HEK293T (cell line): ENCODE measurements around the gene ROR1.

ENCODE experiments used
- CTCF ChIA-PET: fragments of 350-600 bp; formaldehyde crosslinking; extraction: SDS; loops from one replicate; lab custom pipeline; 2021; ENCODE audit warnings: antibody characterized with exemption, inconsistent platforms; lab: Yijun Ruan, JAX
- POLR2A ChIA-PET: fragments of 350-600 bp; formaldehyde crosslinking; extraction: SDS; loops from one replicate; lab custom pipeline; 2020; ENCODE audit warnings: antibody characterized with exemption, inconsistent platforms; lab: Yijun Ruan, JAX
- DNase-seq: peaks from one replicate; pipeline ENCODE4 v3.0.0; 2012; ENCODE audit warnings: mixed read lengths; ENCODE audit errors: extremely low spot score
- ARNT ChIP-seq: fragments of 450-650 bp; IDR thresholded peaks from 2 replicates; pipeline ENCODE4 v1.6.1; 2017; ENCODE audit warnings: mild to moderate bottlenecking
- BHLHE40 ChIP-seq: fragments of 450-650 bp; IDR thresholded peaks from 2 replicates; pipeline ENCODE4 v1.6.1; 2016; ENCODE audit warnings: mild to moderate bottlenecking, moderate library complexity, borderline replicate concordance
- CTBP1 ChIP-seq: fragments of 450-650 bp; IDR thresholded peaks from 2 replicates; pipeline ENCODE4 v1.6.1; 2016; ENCODE audit warnings: borderline replicate concordance
- ELF4 ChIP-seq: fragments of 450-650 bp; IDR thresholded peaks from 2 replicates; pipeline ENCODE4 v1.6.1; 2017; ENCODE audit warnings: antibody characterized with exemption
- FOXA1 ChIP-seq: fragments of 450-650 bp; IDR thresholded peaks from 2 replicates; pipeline ENCODE4 v1.6.1; 2016; ENCODE audit warnings: mild to moderate bottlenecking
- FOXK2 ChIP-seq: fragments of 450-650 bp; IDR thresholded peaks from 2 replicates; pipeline ENCODE4 v1.6.1; 2016; ENCODE audit warnings: mild to moderate bottlenecking
- FOXM1 ChIP-seq: fragments of 450-650 bp; IDR thresholded peaks from 2 replicates; pipeline ENCODE4 v1.6.1; 2017; ENCODE audit warnings: mild to moderate bottlenecking, borderline replicate concordance
- HDGF ChIP-seq: fragments of 450-650 bp; IDR thresholded peaks from 2 replicates; pipeline ENCODE4 v1.6.1; 2017; ENCODE audit warnings: antibody characterized with exemption, borderline replicate concordance
- L3MBTL2 ChIP-seq: fragments of 450-650 bp; conservative IDR thresholded peaks from 2 replicates; pipeline ENCODE4 v1.6.1; 2016; ENCODE audit warnings: mild to moderate bottlenecking
- LEF1 ChIP-seq: fragments of 450-650 bp; IDR thresholded peaks from 2 replicates; pipeline ENCODE4 v1.6.1; 2017; ENCODE audit warnings: mild to moderate bottlenecking, borderline replicate concordance
- NFRKB ChIP-seq: fragments of 450-650 bp; IDR thresholded peaks from 2 replicates; pipeline ENCODE4 v1.6.1; 2016; ENCODE audit warnings: mild to moderate bottlenecking, moderate library complexity
- PKNOX1 ChIP-seq: fragments of 450-650 bp; IDR thresholded peaks from 2 replicates; pipeline ENCODE4 v1.6.1; 2016
- SP1 ChIP-seq: fragments of 450-650 bp; IDR thresholded peaks from 2 replicates; pipeline ENCODE4 v1.6.1; 2017
- SUZ12 ChIP-seq: fragments of 450-650 bp; IDR thresholded peaks from 2 replicates; pipeline ENCODE4 v1.6.1; 2016; ENCODE audit warnings: mild to moderate bottlenecking
- TARDBP ChIP-seq: fragments of 450-650 bp; IDR thresholded peaks from 2 replicates; pipeline ENCODE4 v1.6.1; 2016
- ZNF384 ChIP-seq: fragments of 450-650 bp; IDR thresholded peaks from 2 replicates; pipeline ENCODE4 v1.6.1; 2016

ROR1 gene

DNA sequence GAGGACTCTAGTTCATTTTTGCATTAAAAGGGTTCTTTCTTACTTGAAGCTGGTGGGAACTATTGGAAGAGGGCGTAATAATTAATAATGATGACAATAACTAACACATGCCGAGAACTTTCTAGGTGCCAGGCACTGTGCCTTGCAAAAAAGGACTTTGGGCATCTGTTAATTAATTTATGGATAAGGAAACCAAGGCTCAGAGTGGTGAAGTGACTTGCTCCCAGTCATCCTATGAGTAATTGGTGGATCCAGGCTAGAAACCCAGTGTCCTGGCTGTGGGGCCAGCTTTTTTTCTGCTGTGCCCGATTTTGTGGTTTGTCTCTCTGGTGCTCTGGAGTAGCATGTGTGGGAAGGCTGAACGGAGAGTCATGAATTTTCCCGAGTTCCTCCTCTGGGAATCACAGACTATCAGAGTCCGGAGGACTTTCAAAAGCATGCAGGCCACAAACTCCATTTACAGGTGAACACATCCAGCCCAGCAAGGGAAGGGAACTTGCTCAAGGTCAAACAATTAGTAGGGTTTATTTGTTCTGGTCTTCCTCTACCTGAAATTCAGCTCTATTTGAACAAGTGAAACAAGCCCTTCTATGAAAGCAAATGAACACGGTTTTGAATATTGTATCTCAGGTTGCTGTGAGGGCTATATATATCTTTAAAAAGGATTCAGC is 23.4 kb downstream of the ROR1 start:
- no peak for DNase-seq
- POLR2A ChIA-PET: no interaction called here
- no peak for TF ChIP-seq LEF1
- no peak for TF ChIP-seq SP1
- TF ChIP-seq ARNT: no peak
- no peak for TF ChIP-seq ELF4
- no peak for TF ChIP-seq FOXM1
- no peak for TF ChIP-seq L3MBTL2
- TF ChIP-seq CTBP1: no peak
- TF ChIP-seq ZNF384: no peak
- TF ChIP-seq NFRKB: no peak
- no peak for TF ChIP-seq FOXK2
- no peak for TF ChIP-seq HDGF
- TF ChIP-seq PKNOX1: no peak
- no peak for TF ChIP-seq BHLHE40
- TF ChIP-seq FOXA1: no peak
- no peak for TF ChIP-seq TARDBP
- TF ChIP-seq SUZ12: no peak
- CTCF ChIA-PET: no interaction called here

GRCh38 chr1:63798284-63798683 is 24.5 kb downstream of the ROR1 start:
- ChIA-PET POLR2A (no interaction called here), CTCF (no interaction called here)
- no peak for DNase-seq
- TF ChIP-seq FOXK2: no peak
- TF ChIP-seq HDGF: no peak
- TF ChIP-seq ZNF384: no peak
- TF ChIP-seq FOXM1: no peak
- no peak for TF ChIP-seq ARNT
- TF ChIP-seq SP1: no peak
- TF ChIP-seq PKNOX1: no peak
- no peak for TF ChIP-seq TARDBP
- no peak for TF ChIP-seq NFRKB
- TF ChIP-seq SUZ12: no peak
- TF ChIP-seq BHLHE40: no peak
- no peak for TF ChIP-seq CTBP1
- no peak for TF ChIP-seq FOXA1
- no peak for TF ChIP-seq L3MBTL2
- TF ChIP-seq LEF1: no peak
- no peak for TF ChIP-seq ELF4

- no peak for DNase-seq
- TF ChIP-seq ARNT (no peak), ELF4 (no peak), SUZ12 (no peak), L3MBTL2 (no peak), FOXA1 (no peak), CTBP1 (no peak), LEF1 (no peak), BHLHE40 (no peak), FOXM1 (no peak), FOXK2 (no peak), NFRKB (no peak), SP1 (no peak), HDGF (no peak), ZNF384 (no peak), TARDBP (no peak)
- POLR2A ChIA-PET: no interaction called here
- CTCF ChIA-PET: interaction anchor here (0.6 kb wide), 1 partner anchor 32 kb away, joined by 3 read pairs; no protein-coding TSS in a partner anchor
Measured at GRCh38 chr1:63799307-63799706, 25.5 kb downstream of the ROR1 start.

DNA sequence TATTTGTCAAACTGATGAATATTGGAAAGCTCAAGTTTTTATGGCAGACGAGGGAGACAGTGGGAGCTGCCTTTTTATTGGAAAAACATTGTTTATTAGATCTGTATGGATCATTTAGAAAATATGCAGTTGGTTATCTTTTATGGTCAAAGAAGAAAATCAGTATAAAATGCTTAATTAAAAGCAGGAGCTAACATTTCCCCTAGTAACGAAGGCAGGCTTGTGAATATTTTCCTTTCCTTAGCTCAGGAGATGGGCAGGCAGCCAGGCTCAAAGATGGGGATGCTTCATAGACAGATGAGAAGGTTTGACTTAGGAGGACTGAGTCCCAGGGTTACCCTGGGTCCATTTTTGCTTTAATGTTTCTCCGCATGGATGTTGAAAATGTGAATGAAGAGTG is 26.0 kb downstream of the ROR1 start:
- POLR2A ChIA-PET: no interaction called here

DNA sequence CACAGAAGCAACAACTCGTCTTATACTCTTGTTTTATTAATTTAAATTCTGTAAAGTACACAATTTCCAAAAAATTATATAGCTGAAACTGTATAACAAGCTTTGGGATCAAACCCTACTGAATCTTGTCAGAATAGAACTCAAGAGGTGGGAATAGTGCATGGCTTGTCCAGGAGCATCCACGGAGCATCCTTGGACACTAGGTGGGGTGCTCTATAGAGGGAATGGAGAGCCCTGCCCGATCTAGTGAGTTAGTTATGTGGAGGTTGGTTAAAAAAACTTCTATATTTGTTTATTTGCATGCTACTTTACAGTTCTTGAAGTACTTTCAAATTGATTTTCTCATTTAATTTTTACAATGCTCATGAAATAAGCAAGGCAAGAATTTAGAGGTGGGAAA is 28.3 kb downstream of the ROR1 start:
- ChIA-PET CTCF (interaction anchor here (1.4 kb wide), 1 partner anchor 110 kb away, joined by 4 read pairs; no protein-coding TSS in a partner anchor), POLR2A (no interaction called here)
- DNase-seq: no peak
- no peak for TF ChIP-seq PKNOX1
- TF ChIP-seq FOXA1: no peak
- TF ChIP-seq FOXM1: no peak

More for the DNA sequence above, 26.0 kb downstream of the ROR1 start:
- no peak for TF ChIP-seq SP1
- no peak for TF ChIP-seq SUZ12
- TF ChIP-seq LEF1: no peak
- no peak for TF ChIP-seq FOXM1
- TF ChIP-seq FOXK2: no peak
- TF ChIP-seq HDGF: no peak
- no peak for TF ChIP-seq TARDBP
- TF ChIP-seq L3MBTL2: no peak
- no peak for TF ChIP-seq FOXA1
- TF ChIP-seq CTBP1: no peak
- TF ChIP-seq ARNT: no peak
- TF ChIP-seq PKNOX1: no peak
- TF ChIP-seq ZNF384: no peak
- no peak for TF ChIP-seq BHLHE40
- no peak for TF ChIP-seq ELF4
- TF ChIP-seq NFRKB: no peak
- no peak for DNase-seq
- CTCF ChIA-PET: interaction anchor here (0.6 kb wide), 1 partner anchor 11 kb away, joined by 3 read pairs; no protein-coding TSS in a partner anchor
